ENCODE data around the gene CFAP161.

The CFAP161 gene

DNA sequence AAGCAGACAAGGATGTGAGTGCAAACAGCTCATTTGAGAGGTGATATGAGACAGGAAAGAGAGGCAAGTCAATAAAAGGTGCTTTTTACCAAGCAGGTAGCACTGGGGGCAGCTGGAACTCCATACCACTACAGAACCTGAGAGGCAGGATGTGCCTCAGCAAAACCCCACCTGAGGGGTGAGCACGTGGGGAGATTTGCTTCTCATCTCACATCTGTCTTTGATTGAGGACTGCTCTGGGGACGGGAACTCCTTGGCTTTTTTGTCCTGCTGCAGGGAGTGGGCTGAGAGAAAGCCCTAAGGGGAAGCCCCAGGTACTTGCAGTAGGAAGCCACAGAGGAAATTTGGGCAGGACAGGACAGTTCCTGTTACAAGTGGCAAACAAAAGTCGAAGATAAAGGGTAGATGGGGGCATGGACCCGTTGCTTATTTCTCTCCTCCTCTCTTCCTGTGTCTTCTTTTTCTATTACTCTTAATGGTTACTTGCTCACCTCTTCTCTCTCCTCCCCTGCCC lies 27.1 kb downstream of the CFAP161 start:
- DNase-seq (ENCODE audit: low spot score in 2 of 2) (no peak), ATAC-seq (peak; percentile 21)
- no peaks in the 10 kb centered on the region for H3K36me3 Mint-ChIP-seq
- H3K27ac Mint-ChIP-seq, result no peak overlapping the region
- H3K4me3 Mint-ChIP-seq, result no peak overlapping the region
- H3K4me1 Mint-ChIP-seq, result peaks cover 20% of the 10 kb centered on the region
- no peaks in the 10 kb centered on the region for H3K9me3 Mint-ChIP-seq

GRCh38 chr15:81161851-81162250 lies 27.8 kb downstream of the CFAP161 start:
- Mint-ChIP-seq H3K4me1 (peaks cover 20% of the 10 kb centered on the region), H3K27ac (no peak overlapping the region), H3K9me3 (no peaks in the 10 kb centered on the region), H3K36me3 (no peaks in the 10 kb centered on the region), H3K4me3 (no peak overlapping the region)
- no peak for DNase-seq (ENCODE audit: low spot score in 2 of 2)
- no peak for ATAC-seq

GRCh38 chr15:81163961-81164800 lies 30.1 kb downstream of the CFAP161 start:
- Mint-ChIP-seq H3K4me1 (peaks cover 20% of the 10 kb centered on the region), H3K36me3 (no peaks in the 10 kb centered on the region), H3K4me3 (no peak overlapping the region), H3K9me3 (no peaks in the 10 kb centered on the region), H3K27ac (no peak overlapping the region)
- ATAC-seq (peak; percentile 26), DNase-seq (ENCODE audit: low spot score in 2 of 2) (no peak)

- Mint-ChIP-seq H3K9me3 (no peaks in the 10 kb centered on the region), H3K4me1 (peaks cover 20% of the 10 kb centered on the region), H3K36me3 (no peaks in the 10 kb centered on the region), H3K27ac (no peak overlapping the region), H3K4me3 (no peak overlapping the region)
- no peak for ATAC-seq
- no peak for DNase-seq (ENCODE audit: low spot score in 2 of 2)
Measured at GRCh38 chr15:81165535-81165934, 31.5 kb downstream of the CFAP161 start.

DNA sequence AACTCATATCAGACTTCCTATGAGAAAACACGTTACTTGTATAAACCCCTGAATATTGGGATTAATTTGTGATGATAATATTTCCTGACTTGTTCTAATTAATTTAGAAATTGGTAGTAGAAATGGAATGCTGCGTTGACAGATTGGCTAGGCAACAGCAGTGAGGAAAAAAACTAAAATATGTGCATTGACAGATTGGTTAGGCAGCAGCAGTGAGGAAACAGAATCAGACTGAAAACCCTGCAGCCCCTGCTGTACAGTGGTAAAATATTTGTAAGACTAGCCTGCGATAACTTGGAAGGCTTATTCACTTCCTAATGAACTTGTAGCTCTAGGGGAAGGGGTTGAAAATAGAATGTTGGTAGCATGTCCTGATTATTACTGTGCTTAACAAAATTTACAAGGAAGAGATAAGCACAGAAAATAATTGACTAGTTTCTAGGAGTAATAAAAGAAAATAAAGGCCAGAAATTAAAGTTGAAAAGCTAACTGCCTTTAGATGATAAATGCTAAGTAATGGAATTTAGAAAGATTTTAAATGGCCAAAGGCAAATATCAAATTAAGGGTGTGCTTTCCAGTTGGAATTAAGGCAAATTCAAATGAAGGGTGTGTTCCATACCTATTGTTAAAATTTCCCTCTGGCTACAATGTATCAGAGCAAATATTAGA lies 32.7 kb downstream of the CFAP161 start:
- Mint-ChIP-seq H3K4me3 (no peak overlapping the region), H3K36me3 (no peaks in the 10 kb centered on the region), H3K4me1 (peaks cover 7% of the 10 kb centered on the region), H3K27ac (no peak overlapping the region), H3K9me3 (no peaks in the 10 kb centered on the region)
- ATAC-seq, result no peak
- DNase-seq (ENCODE audit: low spot score in 2 of 2), result no peak

- H3K4me3 Mint-ChIP-seq, result no peak overlapping the region
- H3K4me1 Mint-ChIP-seq, result no peaks in the 10 kb centered on the region
- H3K27ac Mint-ChIP-seq, result no peak overlapping the region
- no peaks in the 10 kb centered on the region for H3K9me3 Mint-ChIP-seq
- no peak for ATAC-seq
- no peak for DNase-seq (ENCODE audit: low spot score in 2 of 2)
- H3K36me3 Mint-ChIP-seq, result no peaks in the 10 kb centered on the region
Measured at GRCh38 chr15:81168131-81168526, 34.1 kb downstream of the CFAP161 start.

GRCh38 chr15:81168644-81169043 lies 34.6 kb downstream of the CFAP161 start:
- no peak overlapping the region for H3K27ac Mint-ChIP-seq
- H3K36me3 Mint-ChIP-seq, result no peaks in the 10 kb centered on the region
- DNase-seq (ENCODE audit: low spot score in 2 of 2), result no peak
- H3K9me3 Mint-ChIP-seq, result no peaks in the 10 kb centered on the region
- no peak overlapping the region for H3K4me3 Mint-ChIP-seq
- ATAC-seq, result no peak
- no peaks in the 10 kb centered on the region for H3K4me1 Mint-ChIP-seq

DNA sequence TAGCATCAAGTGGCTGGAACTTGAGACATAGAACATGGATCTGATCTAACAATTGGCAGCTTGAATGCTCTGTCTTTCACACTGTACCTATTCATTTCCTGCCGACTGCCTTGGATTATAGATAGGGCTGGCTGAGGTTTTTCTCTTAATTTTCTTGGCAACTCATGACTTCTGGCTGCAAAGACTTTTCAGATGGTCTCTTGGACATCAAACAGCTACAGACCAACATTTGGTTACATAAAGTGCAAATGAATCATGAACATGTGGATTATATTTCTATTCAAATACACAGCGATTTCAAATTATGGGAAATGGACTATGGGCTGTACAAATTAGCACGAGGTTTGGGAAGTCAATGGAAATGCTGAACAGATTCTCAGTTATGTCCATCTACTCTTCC lies 36.4 kb downstream of the CFAP161 start:
- Mint-ChIP-seq H3K9me3 (no peaks in the 10 kb centered on the region), H3K4me3 (no peak overlapping the region), H3K4me1 (no peaks in the 10 kb centered on the region), H3K36me3 (no peaks in the 10 kb centered on the region), H3K27ac (no peak overlapping the region)
- DNase-seq (ENCODE audit: low spot score in 2 of 2) (no peak), ATAC-seq (no peak)

DNA sequence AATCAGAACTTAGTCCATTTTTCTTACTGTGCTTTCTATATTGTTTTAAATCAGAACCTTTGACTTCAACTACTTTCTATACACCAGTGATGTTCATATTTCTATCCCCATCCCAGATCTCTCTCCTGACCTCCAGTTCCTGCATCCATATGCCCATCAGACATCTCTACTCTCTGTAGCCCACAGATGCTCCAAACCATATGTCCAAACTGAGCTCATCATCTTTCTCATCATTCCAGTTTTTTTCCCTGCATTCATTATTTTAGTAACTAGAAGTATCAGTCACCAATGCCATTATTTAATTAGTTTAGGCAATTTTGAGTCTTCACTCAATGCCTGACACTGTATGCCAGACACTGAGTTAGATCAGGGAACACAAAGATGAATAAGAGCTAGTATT lies 37.2 kb downstream of the CFAP161 start:
- no peak for DNase-seq (ENCODE audit: low spot score in 2 of 2)
- Mint-ChIP-seq H3K36me3 (no peaks in the 10 kb centered on the region), H3K4me3 (no peak overlapping the region), H3K9me3 (no peaks in the 10 kb centered on the region), H3K4me1 (no peaks in the 10 kb centered on the region), H3K27ac (no peak overlapping the region)
- ATAC-seq, result no peak

DNA sequence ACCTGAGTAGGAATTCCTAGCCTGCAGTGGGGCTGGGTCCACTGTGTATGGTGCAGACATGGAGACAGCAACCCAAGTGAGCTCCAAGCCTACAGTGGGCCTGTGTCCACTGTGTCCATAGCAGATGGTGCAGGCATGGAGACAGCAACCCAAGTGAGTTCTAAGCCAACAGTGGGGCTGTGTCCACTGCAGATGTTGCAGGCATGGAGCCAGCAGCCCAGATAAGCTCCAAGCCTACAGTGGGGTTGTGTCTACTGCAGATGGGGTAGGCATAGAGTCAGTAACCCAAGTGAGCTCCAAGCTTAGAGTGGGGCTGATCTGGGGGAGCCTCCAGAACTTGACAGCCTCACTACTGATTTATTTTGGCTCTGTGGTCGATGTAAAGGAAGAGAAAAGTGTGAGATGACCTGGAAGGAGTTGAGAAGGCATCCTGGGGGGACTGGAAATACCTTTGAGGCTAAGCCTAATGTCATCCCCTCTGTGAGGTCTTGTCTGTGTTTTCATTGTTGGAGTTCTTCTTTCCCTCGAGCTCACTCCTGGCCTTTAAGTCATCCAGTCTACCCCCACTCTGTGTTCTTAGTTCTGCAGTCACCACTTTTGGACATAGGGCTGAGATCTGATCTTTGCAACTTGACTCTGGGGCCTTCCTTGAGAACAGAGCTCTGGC lies 40.2 kb downstream of the CFAP161 start:
- DNase-seq (ENCODE audit: low spot score in 2 of 2) (no peak), ATAC-seq (no peak)
- Mint-ChIP-seq H3K4me3 (no peak overlapping the region), H3K36me3 (no peaks in the 10 kb centered on the region), H3K27ac (no peak overlapping the region), H3K4me1 (no peaks in the 10 kb centered on the region), H3K9me3 (no peaks in the 10 kb centered on the region)

- no peaks in the 10 kb centered on the region for H3K4me1 Mint-ChIP-seq
- no peak overlapping the region for H3K27ac Mint-ChIP-seq
- DNase-seq (ENCODE audit: low spot score in 2 of 2) (no peak), ATAC-seq (no peak)
- no peaks in the 10 kb centered on the region for H3K36me3 Mint-ChIP-seq
- H3K4me3 Mint-ChIP-seq, result no peak overlapping the region
- H3K9me3 Mint-ChIP-seq, result no peaks in the 10 kb centered on the region
Measured at GRCh38 chr15:81174792-81175327, 40.8 kb downstream of the CFAP161 start.

- no peak for ATAC-seq
- H3K4me3 Mint-ChIP-seq, result no peak overlapping the region
- H3K4me1 Mint-ChIP-seq, result no peaks in the 10 kb centered on the region
- DNase-seq (ENCODE audit: low spot score in 2 of 2), result no peak
- H3K9me3 Mint-ChIP-seq, result no peaks in the 10 kb centered on the region
- no peak overlapping the region for H3K27ac Mint-ChIP-seq
- no peaks in the 10 kb centered on the region for H3K36me3 Mint-ChIP-seq
Measured at GRCh38 chr15:81175496-81175895, 41.4 kb downstream of the CFAP161 start.

GRCh38 chr15:81176291-81176893 lies 42.3 kb downstream of the CFAP161 start:
- Mint-ChIP-seq H3K4me1 (no peaks in the 10 kb centered on the region), H3K4me3 (no peak overlapping the region), H3K9me3 (no peaks in the 10 kb centered on the region), H3K36me3 (no peaks in the 10 kb centered on the region), H3K27ac (no peak overlapping the region)
- DNase-seq (ENCODE audit: low spot score in 2 of 2) (no peak), ATAC-seq (no peak)

DNA sequence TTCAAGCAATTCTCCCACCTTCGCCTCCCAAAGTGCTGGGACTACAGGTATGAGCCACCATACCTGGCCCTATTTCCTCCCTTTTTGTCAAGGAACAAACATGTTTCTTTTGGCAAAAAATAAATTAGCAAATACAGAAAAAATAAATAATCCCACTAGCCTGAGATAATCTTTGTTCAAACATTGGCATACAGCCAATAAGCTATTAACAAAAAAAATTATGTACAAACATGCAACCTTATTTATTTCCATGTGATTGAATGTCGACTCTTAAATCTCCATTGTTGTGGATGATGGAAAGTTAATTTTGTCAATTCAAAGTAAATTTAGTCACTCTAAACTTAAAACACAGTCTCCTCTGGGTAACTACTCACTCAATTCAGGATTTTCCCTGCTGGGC lies 44.3 kb downstream of the CFAP161 start:
- no peaks in the 10 kb centered on the region for H3K36me3 Mint-ChIP-seq
- no peak for ATAC-seq
- no peaks in the 10 kb centered on the region for H3K9me3 Mint-ChIP-seq
- no peak for DNase-seq (ENCODE audit: low spot score in 2 of 2)
- no peak overlapping the region for H3K27ac Mint-ChIP-seq
- H3K4me1 Mint-ChIP-seq, result no peaks in the 10 kb centered on the region
- no peak overlapping the region for H3K4me3 Mint-ChIP-seq

DNA sequence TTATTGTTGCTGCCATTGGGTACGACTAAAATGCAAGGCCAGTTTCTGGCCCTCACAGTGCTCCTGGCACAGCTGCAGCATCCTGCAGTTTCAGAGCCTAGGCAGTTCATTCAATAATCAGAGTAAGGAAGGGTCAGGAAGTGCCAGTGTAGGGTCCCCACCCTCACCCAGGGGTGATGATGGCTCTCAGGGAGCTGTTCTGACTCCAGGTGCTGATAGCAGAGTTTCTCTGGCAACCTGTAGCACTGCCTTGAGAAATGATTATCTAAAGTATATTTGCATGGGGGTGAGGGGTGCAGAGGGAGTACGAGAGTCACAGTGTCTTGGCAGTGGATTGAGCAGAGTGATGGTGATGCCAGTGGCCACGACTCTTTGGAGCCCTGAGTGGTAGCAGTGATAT lies 47.1 kb downstream of the CFAP161 start:
- ATAC-seq (no peak), DNase-seq (ENCODE audit: low spot score in 2 of 2) (no peak)
- Mint-ChIP-seq H3K36me3 (no peaks in the 10 kb centered on the region), H3K9me3 (no peaks in the 10 kb centered on the region), H3K27ac (no peak overlapping the region), H3K4me1 (no peaks in the 10 kb centered on the region), H3K4me3 (no peak overlapping the region)

Measured in stimulated activated effector memory CD8-positive, alpha-beta T cell treated with anti-CD3 and anti-CD28 coated beads, Interleukin-12 subunit alpha, Interleukin-12 subunit beta, amount 100 ng/mL, for 72 hours (primary cell).